Left ventricle myocardium superior (tissue), 1 donor: ENCODE data around the gene LIMS2. TPM values are rescaled to one million over a fixed set of nuclear protein-coding genes. Genes with fewer than 3 reads are reported as not detected.
A peak's percentile ranks its signal among the peaks of the same experiment; 100 is the strongest.

Experiments
- ATAC-seq: fragments of 200-7000 bp; cut with Tn5 transposase; one replicate; pipeline ENCODE4 v1.9.1; 2020; ENCODE audit warnings: mild to moderate bottlenecking, moderate library complexity
- DNase-seq: peaks from one replicate; pipeline ENCODE4 v3.0.0-alpha.2; 2020
- intact Hi-C: fragments of 100-400 bp; cut with micrococcal nuclease; formaldehyde crosslinking; loops from one replicate; pipeline ENCODE4 v1.11.0; 2022
- total RNA-seq: library from RNA; stranded (reverse); fragmentation: NEBNext Ultra II Directional; extraction: Animal tissue kit (Norgen Biotek cat#: 25700); gene quantifications from one replicate; pipeline ENCODE4 v1.2.1, GENCODE V29; 2021
- donor health status: DM: no; HTN: yes; CAD: no; lungs with severe emphysema.

Gene LIMS2
- total RNA-seq, 1 donor from 2014 or later: 274 TPM

- peak; percentile 59 for DNase-seq
- intact Hi-C loops: no loop called here
- no peak for ATAC-seq
These were observed 24.4 kb downstream of the LIMS2 start for GRCh38 chr2:127650785-127651380.

DNA sequence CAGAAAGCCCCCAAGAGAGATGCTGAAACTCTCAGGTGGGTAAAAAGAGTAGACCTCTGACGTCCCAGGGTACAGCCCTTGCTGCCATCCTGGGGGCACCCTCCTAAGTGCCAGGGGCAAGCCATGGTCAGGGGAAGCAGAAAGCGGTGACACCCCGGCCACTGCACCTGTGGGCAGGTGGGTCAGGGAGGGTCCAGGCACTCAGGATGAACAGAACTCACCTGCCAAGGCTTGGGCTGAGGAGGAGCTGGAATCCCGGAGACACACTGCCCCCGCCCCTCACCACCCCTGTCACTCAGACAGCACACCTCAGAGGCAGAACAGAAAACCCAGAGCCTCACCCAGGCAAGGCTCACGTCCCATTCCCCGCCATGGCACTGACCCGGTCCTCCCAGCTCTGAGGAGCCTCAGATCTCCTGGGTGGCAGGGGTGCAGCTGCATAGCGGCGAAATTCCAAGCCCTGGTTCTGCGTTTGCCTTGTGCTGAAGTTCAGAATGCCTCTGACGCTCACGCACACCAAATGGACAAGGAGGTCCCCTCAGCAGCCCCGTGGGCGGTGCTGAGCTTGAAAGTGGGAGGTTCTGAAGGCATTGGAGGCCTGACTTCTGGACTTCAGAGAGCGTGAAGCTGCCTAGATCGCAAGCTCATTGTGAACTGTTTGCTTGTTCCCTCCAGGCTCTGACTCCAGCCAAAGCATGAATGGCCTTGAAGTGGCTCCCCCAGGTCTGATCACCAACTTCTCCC is 25.1 kb downstream of the LIMS2 start:
- intact Hi-C loops: no loop called here
- DNase-seq (peak; percentile 31), ATAC-seq (no peak)

- intact Hi-C loops: no loop called here
- DNase-seq (peak; percentile 67), ATAC-seq (peak; percentile 24)
These were observed 25.7 kb downstream of the LIMS2 start for GRCh38 chr2:127649684-127650040.

DNA sequence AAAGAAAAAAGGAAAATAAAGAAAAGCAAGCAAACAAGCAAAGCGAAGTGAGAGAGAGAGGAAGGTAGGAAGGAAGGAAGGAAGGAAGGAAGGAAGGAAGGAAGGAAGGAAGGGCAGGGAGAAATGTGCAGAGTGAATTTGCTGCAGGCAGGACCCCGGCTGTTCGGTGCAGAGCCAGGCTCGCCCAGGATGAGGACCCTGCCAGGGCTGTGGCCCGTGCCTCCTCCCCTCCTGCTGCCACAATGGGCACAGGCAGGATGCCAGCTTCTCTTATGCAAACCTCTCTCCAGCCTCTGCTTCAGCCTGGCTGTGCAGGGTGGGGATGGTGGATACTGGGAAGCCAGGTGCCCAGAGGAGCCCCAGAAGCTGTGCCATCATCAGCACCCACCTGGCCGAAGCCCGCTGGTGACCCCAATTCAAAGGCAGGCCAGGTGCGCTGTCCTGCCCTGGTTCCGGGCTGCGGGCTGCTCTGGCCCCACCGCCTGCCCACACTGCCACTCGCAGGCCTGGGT is 26.2 kb downstream of the LIMS2 start:
- ATAC-seq (peak; percentile 18), DNase-seq (peak; percentile 65)
- intact Hi-C loops: no loop called here

GRCh38 chr2:127648321-127648720 is 27.0 kb downstream of the LIMS2 start:
- intact Hi-C loops: no loop called here
- DNase-seq: peak; percentile 17
- no peak for ATAC-seq

DNA sequence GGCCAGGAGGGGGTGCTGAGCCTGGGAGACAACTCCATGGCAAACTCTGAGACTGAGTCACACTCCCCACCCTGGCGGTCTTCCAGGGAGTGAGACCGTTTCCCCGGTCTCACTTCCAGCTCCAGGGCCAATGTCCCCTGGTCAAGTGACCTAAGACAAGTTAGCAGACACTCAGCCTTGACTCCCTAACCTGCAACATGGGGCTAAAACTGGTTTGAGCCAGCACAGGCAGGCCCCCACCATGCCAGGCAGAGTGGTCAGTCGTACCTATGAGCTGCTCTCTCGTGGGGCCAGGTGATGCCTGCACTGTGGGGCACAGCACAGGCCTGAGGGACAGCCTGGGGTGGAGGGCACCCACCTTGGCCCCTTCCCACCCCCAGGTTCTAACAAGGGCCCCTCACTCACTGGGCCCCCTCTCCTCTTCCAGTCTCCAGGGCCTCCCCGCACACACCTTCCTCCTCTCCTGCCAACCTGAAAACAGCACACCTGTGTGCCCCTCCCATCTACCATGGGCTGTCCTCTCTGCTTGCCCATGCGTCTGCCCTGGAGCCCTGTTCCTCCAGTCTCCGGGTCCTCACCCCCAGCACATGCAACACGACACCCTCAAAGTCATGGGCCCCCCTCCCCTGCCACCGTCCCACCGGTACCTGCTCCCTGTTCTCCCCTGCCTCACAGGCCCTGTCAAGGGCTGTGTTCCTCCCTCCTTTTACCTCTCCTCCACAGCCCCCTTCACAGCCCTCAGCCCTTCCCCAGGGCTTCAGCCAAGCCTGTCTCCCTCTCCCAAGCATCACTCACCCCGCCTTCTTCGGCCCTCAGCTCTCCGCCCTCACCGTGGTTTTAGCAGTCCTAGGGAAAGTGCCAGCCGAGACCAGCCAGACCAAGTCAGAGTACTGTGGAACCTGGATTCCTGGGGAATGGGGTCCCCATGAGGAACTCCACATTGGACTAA is 27.8 kb downstream of the LIMS2 start:
- intact Hi-C loops: no loop called here

DNA sequence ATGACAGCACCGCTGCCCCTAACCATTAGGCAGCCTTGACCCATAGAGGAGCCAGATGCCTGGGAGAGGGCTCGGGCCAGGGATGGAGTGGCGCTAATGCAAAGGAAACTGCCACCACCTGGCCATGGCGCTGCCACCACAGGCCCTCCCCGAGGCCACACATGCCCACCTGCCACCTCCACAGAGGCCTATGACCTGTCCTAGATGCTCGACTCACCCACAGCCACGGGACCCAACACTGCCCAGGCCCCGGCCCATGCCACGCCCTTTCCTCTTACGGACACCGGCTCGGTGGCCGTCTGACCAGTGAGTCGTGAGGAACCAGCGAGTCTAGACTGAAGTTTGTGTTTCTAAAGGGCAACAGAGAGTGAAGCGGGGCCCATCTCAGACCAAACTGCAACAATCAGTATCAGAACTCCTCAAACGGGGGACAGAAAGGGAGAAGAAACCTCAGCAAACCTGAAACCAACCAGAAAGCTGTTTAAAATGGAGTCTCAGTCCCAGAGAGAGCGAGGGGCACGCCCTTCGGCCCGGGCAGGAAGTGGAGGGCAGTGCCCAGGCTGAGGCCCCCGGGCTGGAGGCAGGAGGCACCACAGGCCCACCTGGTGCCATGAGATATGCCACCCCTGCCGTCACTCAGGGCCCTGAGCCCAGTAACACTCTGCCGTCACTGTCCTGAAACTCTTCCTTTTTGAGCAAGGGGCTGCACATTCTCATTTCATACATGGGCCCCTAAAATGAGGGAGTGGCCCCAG is 28.7 kb downstream of the LIMS2 start:
- DNase-seq: peak; percentile 34
- intact Hi-C loops: no loop called here
- ATAC-seq: no peak

More for the DNA sequence above, 27.8 kb downstream of the LIMS2 start:
- ATAC-seq (no peak), DNase-seq (peak; percentile 53)

GRCh38 chr2:127645395-127646291 is 29.7 kb downstream of the LIMS2 start, which contains the start of gene GPR17:
Gene GPR17, plus strand, starts transcription at chr2:127646153. Its CDS starts 4,583 bp downstream, at chr2:127650736.
- intact Hi-C loops: no loop called here
- DNase-seq: peak; percentile 26
- ATAC-seq: no peak

DNA sequence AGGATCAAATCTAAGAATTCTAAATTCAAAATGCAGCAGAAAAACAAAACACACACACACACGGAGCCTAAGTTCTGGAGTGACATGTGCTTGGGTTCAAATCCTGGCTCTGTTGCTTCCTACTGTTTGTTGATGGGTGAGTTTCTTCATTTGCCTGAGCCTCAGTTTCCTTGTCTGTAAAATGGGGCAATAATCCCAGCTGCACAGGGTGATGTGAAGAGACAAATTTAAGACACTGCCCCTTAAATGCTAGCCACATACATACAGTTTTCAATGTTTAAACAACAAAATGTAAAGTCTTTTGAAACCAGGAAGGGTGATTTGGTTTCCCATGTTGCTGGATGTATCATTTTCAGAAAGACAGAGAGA is 30.3 kb downstream of the LIMS2 start:
- ATAC-seq (no peak), DNase-seq (no peak)
- intact Hi-C loops: no loop called here

DNA sequence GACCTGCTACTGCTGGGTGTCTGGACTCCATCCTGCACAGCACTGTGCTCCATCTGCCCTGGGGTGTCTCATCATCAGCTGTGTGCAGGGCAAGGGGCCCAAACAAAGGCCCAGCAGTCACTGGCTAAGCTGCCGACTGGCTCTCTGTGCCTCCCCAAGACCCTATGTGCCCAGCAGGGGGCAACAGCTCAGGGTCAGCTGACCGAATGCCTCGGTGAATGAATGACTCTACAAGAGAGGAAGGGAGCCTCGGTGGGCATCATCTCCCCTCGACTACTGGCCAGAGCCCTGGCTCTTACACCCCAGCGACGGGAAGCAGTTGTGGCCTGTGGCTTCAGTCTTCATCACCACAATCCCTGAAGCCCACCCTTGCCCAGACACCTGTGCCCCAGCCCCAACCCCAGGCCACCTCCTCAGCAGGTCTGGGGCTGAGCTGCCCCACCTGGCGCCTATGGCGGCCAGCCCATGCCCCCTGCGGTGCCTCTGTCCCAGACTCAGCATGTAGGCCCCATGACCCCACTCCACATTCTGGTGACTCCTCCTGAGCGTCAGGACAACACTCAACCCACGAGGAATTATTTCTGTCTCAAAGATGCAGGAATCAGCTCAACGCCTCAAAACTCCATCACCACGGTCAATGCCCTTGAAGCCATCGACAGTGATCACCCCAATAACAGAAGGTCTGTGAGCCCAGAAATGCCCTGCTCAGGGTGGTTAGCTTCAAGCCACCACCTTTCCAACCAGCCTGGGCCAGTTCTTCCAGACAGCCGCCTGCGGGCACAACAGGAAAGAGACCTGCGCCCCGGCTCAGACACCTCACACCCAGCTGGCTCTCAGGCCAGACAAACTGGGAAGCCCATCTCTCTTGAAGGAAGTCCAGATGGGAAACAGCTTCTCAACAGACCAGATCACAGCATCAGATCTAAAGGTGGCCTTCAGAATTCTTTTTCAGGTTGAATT is 31.0 kb downstream of the LIMS2 start:
- DNase-seq: peak; percentile 29
- no peak for ATAC-seq
- intact Hi-C loops: no loop called here

DNA sequence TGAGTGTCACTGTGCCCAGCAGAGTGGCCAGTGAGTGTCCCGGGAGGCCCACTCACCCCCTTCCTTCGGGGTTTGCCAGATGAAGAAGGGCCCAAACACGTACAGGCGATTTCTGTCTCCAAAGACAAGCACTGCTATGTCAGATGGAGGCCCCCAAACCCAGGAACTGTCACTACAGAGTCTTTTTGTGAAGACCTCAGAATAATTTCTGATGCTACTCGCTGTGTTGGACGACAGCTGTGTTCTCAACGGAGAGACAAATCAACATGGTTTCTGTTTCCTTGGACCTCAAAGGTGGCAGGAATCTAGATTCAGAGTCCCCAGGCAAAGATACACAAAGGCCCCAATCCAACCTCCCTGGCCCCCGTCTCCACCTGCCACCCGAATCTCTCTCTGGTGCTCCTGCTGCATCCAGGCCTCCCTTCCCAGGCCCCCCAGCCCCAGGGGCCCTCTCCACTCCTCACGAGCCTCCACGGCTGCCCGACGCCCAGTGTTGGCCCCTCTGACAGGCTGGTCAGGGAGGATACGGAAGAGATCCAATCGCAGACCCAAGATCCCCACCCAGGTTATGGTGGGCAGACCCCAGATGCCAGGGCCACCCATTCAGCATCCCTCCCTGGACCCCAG is 31.8 kb downstream of the LIMS2 start:
- DNase-seq (peak; percentile 21), ATAC-seq (no peak)
- intact Hi-C loops: no loop called here

- DNase-seq (peak; percentile 29), ATAC-seq (peak; percentile 3)
- intact Hi-C loops: no loop called here
These were observed 32.5 kb downstream of the LIMS2 start for GRCh38 chr2:127642706-127643438.

DNA sequence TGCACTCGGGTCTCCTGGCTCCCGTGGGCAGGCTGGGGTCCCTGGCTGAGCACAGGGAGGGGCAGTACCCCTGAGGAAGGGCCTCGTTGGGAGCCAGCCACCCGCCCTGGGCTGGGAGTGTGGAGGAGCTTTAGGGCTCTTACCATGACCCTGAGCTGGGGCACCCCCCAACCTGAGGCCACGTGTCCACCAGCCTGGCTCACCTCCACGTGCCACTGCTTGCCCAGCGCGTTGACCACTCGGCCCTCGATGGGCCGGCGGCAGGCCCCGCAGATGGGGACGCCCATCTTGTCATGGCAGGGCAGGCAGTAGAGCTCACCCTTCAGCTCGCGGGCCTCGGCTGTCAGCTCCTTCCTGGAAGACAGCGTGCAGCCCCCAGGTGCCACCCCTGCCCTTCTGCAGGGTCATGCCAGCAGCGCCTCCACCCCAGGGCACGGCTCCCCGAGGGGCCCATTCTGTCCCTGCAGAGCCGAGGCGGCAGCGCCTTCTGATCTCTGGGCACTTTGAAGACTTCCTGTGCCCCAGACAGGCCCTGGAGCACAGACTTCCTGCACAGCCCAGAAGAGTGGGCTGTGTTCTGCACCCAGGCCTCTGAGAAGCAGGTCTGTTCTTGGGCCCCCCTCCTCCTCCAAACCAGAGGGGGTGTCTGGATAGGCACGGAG is 33.4 kb downstream of the LIMS2 start:
- ATAC-seq (no peak), DNase-seq (peak; percentile 35)
- intact Hi-C loops: no loop called here

DNA sequence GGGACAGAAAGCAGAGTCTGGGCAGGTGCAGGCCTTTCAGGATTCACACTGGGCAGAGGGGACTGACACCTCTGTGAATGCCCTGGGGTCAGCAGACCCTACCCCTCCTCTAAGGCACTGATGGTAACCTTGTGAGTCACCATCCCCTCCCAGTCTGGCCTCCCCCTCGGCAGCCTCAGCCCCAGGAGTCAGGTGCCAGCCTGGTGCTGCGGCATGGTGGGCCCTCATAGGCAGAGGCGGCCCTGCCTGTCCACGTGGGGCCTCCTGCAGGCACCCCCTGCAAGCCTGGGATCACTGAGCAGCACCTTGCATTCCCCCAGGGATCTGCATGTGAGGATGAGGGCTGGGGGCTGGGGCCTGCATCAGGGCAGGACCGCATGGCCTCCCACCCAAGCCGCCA is 34.2 kb downstream of the LIMS2 start:
- no peak for ATAC-seq
- intact Hi-C loops: no loop called here
- DNase-seq: peak; percentile 30
